GM12874 (cell line): ENCODE data around the gene AKAP3.

ENCODE experiments used
- CTCF ChIP-seq: IDR thresholded peaks from 2 replicates; pipeline ENCODE4 v1.5.1; 2011; ENCODE audit warnings: low read depth, mild to moderate bottlenecking, control low read depth, low read length, moderate library complexity; ENCODE audit not compliant: insufficient read depth

Gene AKAP3

DNA sequence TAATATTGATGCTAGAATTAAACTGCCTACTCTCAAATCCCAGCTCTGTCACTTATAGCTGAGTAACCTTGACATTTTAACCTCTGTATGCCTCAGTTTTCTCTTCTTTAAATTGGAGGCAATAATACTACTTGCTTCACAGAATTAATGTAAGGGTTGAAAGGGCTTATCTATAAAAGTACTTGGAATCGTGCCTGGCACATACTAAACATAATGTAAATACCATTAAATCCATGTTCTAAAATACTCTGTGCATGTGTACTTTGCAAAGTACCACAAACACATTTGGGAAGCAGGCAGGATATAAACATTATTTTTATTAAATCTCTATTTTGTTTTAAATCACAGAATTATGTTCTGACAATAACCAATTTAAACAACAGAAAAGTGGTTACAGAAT lies 44.9 kb downstream of the AKAP3 start:
- no peak for TF ChIP-seq CTCF

DNA sequence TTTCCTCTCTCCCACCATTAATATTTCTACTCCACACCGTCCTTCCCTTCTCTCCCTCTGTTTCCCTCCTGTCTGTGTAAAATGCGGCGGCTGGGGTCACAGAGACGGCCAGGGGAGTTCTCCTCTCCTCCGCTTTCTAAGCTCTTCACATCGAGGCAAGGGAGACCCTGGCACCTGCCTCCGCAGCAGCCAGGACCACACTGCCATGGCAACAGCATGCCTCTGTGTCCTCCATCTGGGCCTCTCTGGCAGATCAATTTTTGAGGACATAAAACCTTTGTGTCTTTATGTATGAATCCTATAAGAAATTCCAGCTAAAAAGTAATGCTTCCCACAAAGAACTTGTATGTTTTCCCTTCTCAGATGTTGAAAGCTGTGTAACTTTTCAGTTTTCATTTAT lies 45.4 kb downstream of the AKAP3 start:
- TF ChIP-seq CTCF, result no peak

DNA sequence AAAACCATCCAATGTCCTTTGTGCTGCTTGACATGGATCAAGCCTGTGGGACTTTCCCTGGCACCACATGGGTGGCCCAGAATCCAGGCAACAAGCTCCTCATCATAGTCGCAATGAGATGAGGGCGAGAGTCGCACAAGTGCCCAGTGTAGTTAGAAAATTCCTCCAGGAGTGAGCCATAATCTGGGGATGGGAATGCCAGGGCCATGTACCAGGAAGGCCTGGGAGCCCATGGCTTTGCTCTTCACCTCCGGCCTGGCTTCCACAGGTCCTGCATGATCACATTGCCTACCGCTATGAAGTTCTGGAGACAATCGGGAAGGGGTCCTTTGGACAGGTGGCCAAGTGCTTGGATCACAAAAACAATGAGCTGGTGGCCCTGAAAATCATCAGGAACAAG lies 53.0 kb downstream of the AKAP3 start:
- no peak for TF ChIP-seq CTCF

GRCh38 chr12:4591180-4591687 lies 57.6 kb downstream of the AKAP3 start:
- TF ChIP-seq CTCF, result no peak

GRCh38 chr12:4589941-4590340 lies 58.9 kb downstream of the AKAP3 start:
- TF ChIP-seq CTCF, result no peak

- TF ChIP-seq CTCF, result no peak
These were observed 59.9 kb downstream of the AKAP3 start for GRCh38 chr12:4588916-4589315.

GRCh38 chr12:4587108-4587507 lies 61.7 kb downstream of the AKAP3 start:
- no peak for TF ChIP-seq CTCF

GRCh38 chr12:4586500-4586899 lies 62.4 kb downstream of the AKAP3 start:
- no peak for TF ChIP-seq CTCF
